A549 treated with AZD9567 at 1 μM for 4 hours (cell line): Measurements from ENCODE around the gene RPS14. TPM values are rescaled to one million over a fixed set of nuclear protein-coding genes. Genes with fewer than 3 reads are reported as not detected.

Experiments used
- total RNA-seq: library from RNA; stranded (reverse); fragments of 200-300 nt; extraction: Qiagen RNA extraction; gene quantifications from 5 replicates; pipeline ENCODE4 v1.2.3, GENCODE V29; 2022; ENCODE audit not compliant: insufficient read depth

The RPS14 gene
- 2,476 to 3,076 TPM (median 2,996 TPM) in 5 replicates for total RNA-seq

DNA sequence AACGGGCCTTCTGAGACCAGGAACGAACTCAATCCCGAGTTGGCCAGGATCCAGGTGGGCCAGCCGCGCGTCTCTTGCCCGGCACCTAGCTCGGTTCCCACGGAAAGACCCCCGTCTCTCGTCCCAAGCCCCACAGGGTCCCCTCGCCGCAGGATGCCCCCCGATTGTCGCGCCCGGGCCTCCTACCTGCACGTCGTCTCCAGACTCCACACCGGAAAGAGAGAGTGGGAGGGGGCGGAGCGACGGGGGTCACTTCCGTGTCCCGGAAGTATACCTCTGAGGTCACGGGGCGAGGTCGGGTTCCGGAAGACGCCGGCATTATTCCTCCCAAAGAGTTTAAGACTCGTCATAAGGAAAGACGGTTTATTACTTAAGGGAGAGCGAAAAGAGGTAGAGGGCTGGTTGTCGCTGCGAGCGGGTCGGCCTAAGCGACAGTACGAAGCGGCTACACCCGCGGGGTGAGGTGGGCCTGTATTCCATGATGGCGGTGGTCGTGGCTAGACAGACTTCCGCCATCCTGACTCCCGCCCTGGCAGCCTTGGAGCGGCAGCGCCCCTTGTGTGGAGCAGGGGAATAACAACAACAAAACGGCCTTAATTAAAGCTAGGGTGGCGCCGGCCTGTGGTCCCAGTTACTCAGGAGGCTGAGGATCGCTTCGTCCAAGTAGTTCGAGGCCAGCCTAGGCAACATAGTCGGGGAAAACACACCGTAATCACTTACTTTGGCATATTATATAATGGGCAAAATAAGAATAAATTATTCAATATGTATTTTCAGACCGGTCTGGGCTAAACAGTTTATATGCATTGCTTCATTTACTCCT, at the start of gene RPS14:
TSS of gene RPS14 (minus strand) at position 223 of the 823 bp plus-strand sequence. CDS start 2,006 bp downstream, outside the sequence.

GRCh38 chr5:150412319-150413175, 37.0 kb downstream of the RPS14 start, which contains the start of gene CD74:
Gene CD74 (minus strand): TSS chr5:150412910. CDS start chr5:150412749, 161 bp downstream.

Other genes starting within 250 kb of the RPS14 start
- gene CAMK2A, start 160.0 kb downstream of the RPS14 start, total RNA-seq: 0.50 to 2.3 TPM (median 0.83 TPM) in 5 replicates
- gene ARSI, start 146.8 kb downstream of the RPS14 start, total RNA-seq: 24.7 to 28.6 TPM (median 26.6 TPM) in 5 replicates
- 57.1 to 74.5 TPM (median 69.6 TPM) in 5 replicates for gene TCOF1, start 92.0 kb downstream of the RPS14 start, total RNA-seq
- gene CD74, start 36.8 kb downstream of the RPS14 start, total RNA-seq: 0.09 to 0.17 TPM (median 0.10 TPM) in 4 of 5 replicates, not detected in the other
- 43.9 to 55.7 TPM (median 53.4 TPM) in 5 replicates for gene NDST1, start 58.4 kb upstream of the RPS14 start, total RNA-seq
- gene SYNPO, start 190.9 kb upstream of the RPS14 start, total RNA-seq: 17.6 to 22.8 TPM (median 19.1 TPM) in 5 replicates
- 0.02 to 0.06 TPM (median 0.02 TPM) in 3 of 5 replicates, not detected in the others for gene MYOZ3, start 211.5 kb upstream of the RPS14 start, total RNA-seq